GM12873 (cell line): ENCODE results near the gene CDK4.

Source experiments
- CTCF ChIP-seq: IDR thresholded peaks from 2 replicates; pipeline ENCODE4 v1.5.1; 2012; ENCODE audit warnings: low read depth, mild to moderate bottlenecking, moderate library complexity, low read length, control low read depth; ENCODE audit not compliant: insufficient read depth; ENCODE audit errors: missing control alignments

CDK4 gene

GRCh38 chr12:57771236-57771872 lies 19.2 kb upstream of the CDK4 start:
- TF ChIP-seq CTCF, result no peak

GRCh38 chr12:57770734-57771133 lies 18.6 kb upstream of the CDK4 start:
- TF ChIP-seq CTCF, result no peak

- TF ChIP-seq CTCF, result no peak
Measured at GRCh38 chr12:57769594-57769993, 17.5 kb upstream of the CDK4 start.

GRCh38 chr12:57767876-57768275 lies 15.8 kb upstream of the CDK4 start:
- no peak for TF ChIP-seq CTCF

- TF ChIP-seq CTCF, result no peak
Measured at GRCh38 chr12:57767305-57767698, 15.2 kb upstream of the CDK4 start.

- TF ChIP-seq CTCF, result no peak
Measured at GRCh38 chr12:57766464-57767304, 14.6 kb upstream of the CDK4 start, which contains the start of gene CYP27B1. Gene CYP27B1, minus strand, starts transcription at chr12:57767078. Its CDS starts 37 bp downstream, at chr12:57767041.

- TF ChIP-seq CTCF, result no peak
Measured at GRCh38 chr12:57765698-57766463, 13.8 kb upstream of the CDK4 start.
